Right renal cortex interstitium (tissue), 3 donors: Measurements from ENCODE around the gene ZNF700. TPM values are rescaled to one million over a fixed set of nuclear protein-coding genes. Genes with fewer than 3 reads are reported as not detected.
"Not testable (repeated sequence)": the region's sequence is repeated elsewhere in the genome, so short reads cannot be mapped to it uniquely, and the experiment has no call there.

ENCODE experiments used
- DNase-seq, 3 donors: peaks; one replicate each; pipeline ENCODE4 v3.0.0-alpha.2; 2013; ENCODE audit warnings: low read depth in 3 of 3, low spot score in 2 of 3
- polyA plus RNA-seq, 3 donors: library from polyadenylated mRNA; unstranded; fragments of 120-200 nt; gene quantifications; one replicate each; pipeline ENCODE4 v1.2.1, GENCODE V29; 2013; ENCODE audit not compliant: insufficient read length in 3 of 3

Gene ZNF700
- 10 to 100 TPM; 16.6 to 17.9 (median 17.5) TPM for polyA plus RNA-seq

GRCh38 chr19:11924886-11925650 lies at the start of gene ZNF700:
Gene ZNF700, plus strand, starts transcription at chr19:11925107. Its CDS starts 104 bp downstream, at chr19:11925211.
- peak; percentile 86 to 91 (median 90) for DNase-seq

- DNase-seq = not testable (repeated sequence)
Measured at GRCh38 chr19:11879687-11880266, 45.1 kb upstream of the ZNF700 start.

GRCh38 chr19:11880598-11880997 lies 44.3 kb upstream of the ZNF700 start:
- DNase-seq = no peak

- DNase-seq = peak; percentile 25 to 54 (median 46)
Measured at GRCh38 chr19:11881151-11881800, 43.6 kb upstream of the ZNF700 start.

GRCh38 chr19:11882606-11883005 lies 42.3 kb upstream of the ZNF700 start:
- DNase-seq = no peak

GRCh38 chr19:11887234-11887610 lies 37.7 kb upstream of the ZNF700 start:
- DNase-seq = no peak

GRCh38 chr19:11887611-11888531 lies 37.0 kb upstream of the ZNF700 start, which contains the start of gene ZNF69:
Gene ZNF69, plus strand, starts transcription at chr19:11887782. Its CDS starts 142 bp downstream, at chr19:11887924.
- peak; percentile 72 to 88 (median 77) for DNase-seq

- not testable (repeated sequence) for DNase-seq
Measured at GRCh38 chr19:11889901-11890300, 35.0 kb upstream of the ZNF700 start.

GRCh38 chr19:11890634-11891033 lies 34.3 kb upstream of the ZNF700 start:
- DNase-seq = no peak

GRCh38 chr19:11894851-11895250 lies 30.1 kb upstream of the ZNF700 start:
- no peak for DNase-seq

GRCh38 chr19:11902228-11902627 lies 22.7 kb upstream of the ZNF700 start:
- DNase-seq = no peak

GRCh38 chr19:11905928-11906327 lies 19.0 kb upstream of the ZNF700 start:
- no peak for DNase-seq

- DNase-seq = not testable (repeated sequence)
Measured at GRCh38 chr19:11911937-11912336, 13.0 kb upstream of the ZNF700 start.

- DNase-seq = not testable (repeated sequence)
Measured at GRCh38 chr19:11914417-11915051, 10.4 kb upstream of the ZNF700 start.

- DNase-seq = no peak
Measured at GRCh38 chr19:11921852-11922495, 2.9 kb upstream of the ZNF700 start.

- not testable (repeated sequence) for DNase-seq
Measured at GRCh38 chr19:11925651-11926187, 812 bp downstream of the ZNF700 start.

GRCh38 chr19:11927227-11927626 lies 2.3 kb downstream of the ZNF700 start:
- DNase-seq = no peak

- no peak for DNase-seq
Measured at GRCh38 chr19:11931051-11931450, 6.1 kb downstream of the ZNF700 start.

GRCh38 chr19:11931513-11931912 lies 6.6 kb downstream of the ZNF700 start:
- no peak for DNase-seq
